Activated gamma-delta T cell (primary cell): Measurements from ENCODE around the gene DRC1.

Experiments used
- DNase-seq: peaks from one replicate; lab custom pipeline; 2025; lab: John Stamatoyannopoulos, UW

Gene DRC1

DNA sequence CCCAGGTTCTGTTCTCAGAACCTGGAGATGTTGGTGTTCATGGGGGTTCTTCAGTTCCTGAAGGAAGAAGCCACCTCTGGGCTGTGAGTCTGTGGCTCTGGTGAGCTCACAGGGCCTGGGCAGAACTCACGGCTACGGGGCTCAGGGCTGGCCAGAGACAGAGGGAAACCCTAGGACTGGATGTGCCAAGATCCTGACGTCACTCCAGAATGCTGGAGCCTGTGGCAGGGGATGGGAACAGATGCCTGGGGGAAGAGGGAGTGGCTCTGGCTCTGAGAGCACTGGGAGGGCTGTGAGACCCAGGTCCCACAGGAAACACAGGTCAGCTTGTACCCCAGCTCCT, 76.2 kb downstream of the DRC1 start, which contains the start of gene OTOF:
OTOF (minus strand) TSS at position 214 of the 343 bp plus-strand sequence.
- DNase-seq: no peak

DNA sequence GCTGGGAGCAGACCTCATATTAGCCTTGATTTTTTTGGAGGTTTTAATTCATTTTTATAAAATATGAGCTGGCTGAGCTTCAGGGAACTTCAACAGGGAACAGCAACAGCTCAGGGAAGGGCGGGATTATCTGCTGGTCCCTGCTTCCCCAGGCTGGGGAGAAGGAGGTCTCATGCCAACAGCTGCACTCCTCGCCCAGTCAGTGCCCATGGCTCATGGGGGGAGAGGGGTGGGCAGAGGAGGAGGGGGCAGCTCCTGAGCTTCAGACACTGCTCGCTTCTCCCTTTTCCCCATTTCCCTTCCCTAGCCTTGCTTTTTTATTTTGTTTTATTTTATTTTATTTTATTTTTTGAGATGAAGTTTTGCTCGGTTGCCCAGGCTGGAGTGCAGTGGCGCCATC, 76.6 kb downstream of the DRC1 start:
- no peak for DNase-seq

DNA sequence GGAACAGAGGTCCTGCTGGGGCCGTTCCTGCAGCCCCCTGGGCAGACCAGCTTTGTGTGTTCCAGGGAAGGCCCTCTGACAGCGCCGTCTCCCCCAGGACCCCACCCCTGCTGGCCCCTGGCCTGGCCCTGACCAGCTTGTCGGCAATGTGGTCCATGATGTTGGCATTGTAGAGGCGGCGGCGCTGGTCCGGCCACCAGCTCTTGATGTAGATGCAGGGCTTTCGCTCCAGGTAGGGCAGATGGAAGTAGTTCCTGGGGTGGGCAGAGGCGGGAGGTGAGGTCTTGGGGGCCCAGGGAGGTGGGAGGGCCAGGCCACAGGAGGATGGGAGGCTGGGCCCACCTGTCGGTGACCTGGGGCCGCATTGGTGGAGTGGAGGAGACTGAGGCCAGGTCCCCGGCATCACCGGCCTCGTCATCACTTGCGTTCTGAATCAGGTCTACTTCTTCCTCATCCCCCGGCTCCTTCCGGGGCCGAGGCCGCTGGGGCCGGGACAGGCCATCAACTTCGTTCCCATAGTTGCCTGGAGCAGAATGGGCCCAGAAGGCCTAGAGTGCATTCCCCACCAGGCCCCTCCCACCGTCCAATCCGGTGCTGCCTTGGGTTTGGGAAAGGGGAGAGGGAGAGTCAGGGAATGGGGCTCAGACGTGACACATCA, 77.5 kb downstream of the DRC1 start:
- DNase-seq: no peak

DNA sequence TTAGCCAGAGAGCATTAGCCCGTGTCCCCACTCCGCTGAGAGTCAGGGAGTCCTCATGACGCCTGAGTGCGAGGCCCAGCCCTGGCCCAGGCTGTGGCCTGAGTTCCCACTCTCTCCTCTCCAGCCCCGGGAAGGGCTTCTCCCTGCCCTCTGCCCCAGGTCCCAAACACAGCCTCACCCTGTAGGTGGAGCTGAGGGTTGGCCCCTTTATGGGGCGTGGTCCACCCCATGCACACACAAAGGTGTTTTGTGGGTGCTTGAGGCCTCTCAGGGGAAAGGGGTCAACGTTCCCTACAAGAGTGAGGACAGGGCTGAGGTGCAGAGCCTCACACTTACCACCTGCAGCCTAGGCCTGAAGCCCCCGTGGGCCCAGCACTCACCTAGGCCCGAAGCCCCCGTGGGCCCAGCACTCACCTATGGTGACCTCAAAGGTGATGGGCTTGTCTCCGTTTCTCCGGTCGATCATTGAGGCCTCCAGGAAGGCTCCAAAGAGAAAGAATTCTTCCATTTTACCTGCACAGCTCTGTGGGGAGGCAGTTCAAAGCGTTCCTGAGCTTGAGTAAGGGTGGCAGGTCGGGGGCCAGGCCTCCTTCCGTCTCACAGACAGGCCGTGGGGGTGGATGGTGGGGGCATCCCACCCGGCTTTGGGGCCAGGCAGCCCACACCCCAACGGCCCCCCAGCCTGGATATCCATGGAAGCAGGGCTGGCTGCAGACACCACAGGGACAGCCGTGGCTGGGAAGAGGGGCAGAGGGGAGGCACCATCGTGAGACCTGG, 78.3 kb downstream of the DRC1 start:
- no peak for DNase-seq

DNA sequence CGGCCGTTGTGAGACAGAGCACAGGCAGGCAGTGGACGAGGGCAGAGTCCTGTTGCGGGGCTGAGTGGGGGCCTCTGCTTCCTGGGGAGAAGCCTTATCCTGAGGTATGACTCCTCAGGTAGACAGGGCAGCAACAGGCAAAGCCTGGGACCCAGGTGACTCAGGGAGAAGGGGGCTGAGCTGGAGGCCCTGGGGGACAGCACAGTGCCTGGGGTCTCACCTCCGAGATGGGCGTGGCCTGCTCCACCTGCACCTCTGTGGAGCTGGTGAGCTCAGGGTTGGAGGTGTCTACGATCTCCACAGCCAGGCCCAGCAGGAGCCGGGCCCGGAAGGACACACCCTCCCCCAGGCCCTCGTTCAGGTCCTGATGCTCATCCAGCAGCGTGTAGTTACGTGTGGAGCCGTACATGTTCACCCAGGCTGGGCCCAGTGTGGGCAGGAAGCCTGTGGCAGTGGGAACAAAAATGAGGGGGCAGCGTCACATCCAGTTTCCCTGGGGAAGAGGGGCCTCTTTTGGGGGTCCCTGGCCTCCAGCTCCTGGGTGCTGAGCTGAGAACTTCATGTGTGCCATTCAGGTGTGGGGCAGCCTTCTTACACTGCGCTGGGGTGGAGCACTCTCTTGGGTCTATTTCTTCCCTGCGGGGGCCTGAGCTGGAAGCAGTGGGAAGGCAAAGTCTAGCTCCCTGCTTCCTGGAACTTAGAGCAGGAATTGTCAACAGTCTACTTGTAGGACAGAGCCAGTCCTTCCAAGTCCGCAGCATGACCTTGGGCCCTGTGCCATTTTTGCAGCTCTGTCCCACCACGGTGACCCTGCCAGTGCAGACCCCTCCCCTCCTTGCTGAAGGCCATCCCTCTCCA, 79.1 kb downstream of the DRC1 start:
- no peak for DNase-seq

DNA sequence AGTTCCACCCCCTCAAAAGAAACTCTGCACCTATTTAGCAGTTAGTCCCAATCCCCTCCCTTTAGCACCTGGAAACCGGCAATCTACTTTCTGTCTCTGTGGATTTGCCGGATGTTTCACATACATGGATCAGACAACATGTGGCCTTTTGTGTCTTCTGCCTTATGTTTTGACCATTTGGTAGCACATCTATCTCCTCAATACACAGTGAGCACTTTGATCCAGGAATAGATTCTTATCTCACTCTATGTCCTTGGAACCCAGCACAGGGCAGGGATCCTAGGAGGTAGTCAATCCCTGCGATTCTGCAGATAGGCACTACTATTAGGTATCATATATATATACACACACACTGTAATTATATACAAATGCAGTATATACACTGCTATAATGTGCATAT, 80.0 kb downstream of the DRC1 start:
- no peak for DNase-seq

DNA sequence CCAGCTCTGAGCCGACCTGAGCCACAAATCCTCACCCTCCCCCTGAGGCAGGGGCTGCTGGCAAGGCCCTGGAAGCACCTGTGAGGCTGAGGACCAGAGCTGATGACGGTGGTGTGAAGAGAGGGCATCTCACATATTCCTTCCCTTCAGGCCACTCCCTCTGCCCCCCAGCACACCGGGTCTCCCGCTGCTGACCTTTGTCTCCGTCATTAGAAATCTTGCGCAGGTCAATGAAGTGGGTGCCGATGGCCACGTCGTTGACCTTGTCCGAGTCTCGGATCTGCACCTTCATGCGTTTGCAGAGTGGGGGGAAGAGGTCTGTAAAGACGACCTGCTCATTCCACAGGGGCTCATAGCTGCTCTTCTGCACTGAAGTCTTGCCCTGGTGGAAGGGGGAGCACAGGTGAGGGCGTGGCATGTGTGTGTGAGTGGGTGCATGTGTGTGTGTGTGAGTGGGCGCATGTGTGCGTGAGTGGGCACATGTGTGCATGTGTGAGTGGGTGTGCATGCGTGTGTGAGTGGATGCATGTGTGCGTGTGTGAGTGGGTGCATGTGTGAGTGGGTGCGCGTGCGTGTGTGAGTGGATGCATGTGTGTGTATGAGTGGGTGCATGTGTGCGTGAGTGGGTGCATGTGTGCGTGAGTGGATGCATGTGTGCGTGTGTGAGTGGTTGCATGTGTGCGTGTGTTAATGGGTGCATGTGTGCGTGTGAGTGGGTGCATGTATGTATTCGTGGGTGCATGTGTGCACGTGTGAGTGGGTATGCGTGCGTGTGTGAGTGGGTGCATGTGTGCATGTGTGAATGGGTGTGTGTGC, 80.7 kb downstream of the DRC1 start:
- no peak for DNase-seq

DNA sequence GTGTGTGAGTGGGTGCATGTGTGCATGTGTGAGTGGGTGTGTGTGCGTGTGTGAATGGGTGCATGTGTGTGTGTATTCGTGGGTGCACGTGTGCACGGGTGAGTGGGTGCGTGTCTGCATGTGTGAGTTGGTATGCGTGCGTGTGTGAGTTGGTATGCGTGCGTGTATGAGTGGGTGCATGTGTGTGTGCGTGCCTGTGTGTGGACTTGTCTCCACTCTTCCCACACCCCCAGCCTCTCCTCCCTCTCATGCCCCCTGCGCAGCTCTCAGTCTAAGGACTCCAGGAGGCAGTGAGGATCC, 81.3 kb downstream of the DRC1 start:
- DNase-seq: no peak

DNA sequence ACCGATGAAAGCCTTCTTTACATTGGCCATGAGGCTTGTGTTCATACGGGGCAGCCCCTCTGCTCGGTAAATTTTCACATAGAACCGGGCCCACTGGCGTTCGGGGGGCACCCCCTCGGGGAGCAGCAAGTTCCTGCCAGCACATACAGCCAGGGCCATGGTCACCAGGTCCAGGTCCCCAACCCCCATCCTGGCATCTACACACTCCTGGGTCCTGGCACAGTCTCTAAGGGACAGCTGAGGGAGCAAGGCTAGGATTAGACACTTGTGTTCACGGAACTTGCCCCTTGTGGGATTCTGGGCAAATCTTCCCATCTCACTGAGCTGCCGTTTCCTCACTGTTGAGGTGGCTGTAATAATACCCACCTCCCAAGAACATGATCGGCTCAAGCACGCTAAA, 81.8 kb downstream of the DRC1 start:
- DNase-seq: no peak

DNA sequence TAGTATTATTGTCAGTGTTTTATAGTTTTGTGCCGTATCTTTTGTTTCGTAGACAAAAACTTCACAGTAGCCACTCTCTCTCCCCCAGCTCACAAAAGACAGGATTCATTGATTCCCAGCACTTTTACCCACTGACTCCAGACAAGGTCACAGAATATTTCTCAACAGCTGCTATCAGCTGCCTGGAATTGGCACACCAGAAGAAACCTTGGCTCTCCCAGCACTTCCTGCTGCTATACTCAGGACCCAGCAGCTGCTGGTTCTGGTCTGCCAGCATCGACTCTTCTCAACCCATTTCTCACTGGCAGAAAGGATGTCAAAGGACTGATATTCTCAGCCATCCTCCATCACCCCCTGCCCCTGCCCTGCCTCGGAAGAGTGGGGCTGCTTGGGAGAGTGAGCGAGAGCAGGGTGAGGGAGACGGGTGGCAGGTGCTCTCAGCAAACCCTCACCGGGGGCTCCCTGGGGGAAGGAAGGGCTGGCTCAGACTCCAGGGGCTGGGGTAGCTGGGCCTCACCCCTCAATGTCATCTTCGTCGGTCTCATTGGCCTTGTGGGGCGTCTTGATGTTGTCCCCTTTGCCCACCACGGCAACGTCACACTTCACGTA, 82.3 kb downstream of the DRC1 start:
- no peak for DNase-seq

DNA sequence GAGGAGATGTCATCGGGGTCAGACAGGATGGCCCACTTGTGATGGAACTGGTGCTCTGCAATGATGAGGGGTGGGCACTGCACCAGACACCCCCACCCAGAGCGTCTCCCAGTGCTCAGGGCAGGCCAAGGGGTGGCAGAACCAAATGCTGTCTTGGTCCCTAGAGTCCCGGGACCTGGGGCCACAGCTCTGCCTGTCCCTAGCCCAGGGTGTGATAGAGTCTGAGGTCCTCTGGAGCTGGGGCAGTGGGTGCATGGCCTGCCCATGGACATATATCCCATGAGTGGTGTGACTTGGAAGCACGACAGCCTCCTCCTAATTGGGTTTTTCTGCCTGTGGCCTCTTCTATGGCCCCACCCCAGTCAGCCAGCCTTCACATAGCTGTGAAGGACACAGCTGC, 82.9 kb downstream of the DRC1 start:
- DNase-seq: no peak

DNA sequence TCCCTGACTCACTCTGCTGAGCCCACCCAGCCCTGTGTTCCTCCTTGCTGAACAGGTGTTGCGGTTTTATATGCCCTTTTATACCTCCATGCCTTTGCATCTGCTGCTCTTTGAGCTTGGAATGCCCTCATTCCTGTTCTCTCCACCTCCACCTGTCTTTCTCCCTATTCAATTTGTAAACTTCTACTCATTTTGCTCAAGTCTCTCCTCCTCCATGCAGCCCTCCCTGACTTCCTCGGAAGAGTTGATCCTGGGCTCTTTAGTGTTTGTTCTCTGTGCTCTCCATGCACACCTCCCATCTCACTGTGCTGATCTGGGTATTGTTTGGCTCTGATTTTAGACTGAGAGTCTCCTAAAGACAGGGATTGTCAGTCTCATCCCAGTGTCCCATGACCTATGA, 83.4 kb downstream of the DRC1 start:
- DNase-seq: no peak

DNA sequence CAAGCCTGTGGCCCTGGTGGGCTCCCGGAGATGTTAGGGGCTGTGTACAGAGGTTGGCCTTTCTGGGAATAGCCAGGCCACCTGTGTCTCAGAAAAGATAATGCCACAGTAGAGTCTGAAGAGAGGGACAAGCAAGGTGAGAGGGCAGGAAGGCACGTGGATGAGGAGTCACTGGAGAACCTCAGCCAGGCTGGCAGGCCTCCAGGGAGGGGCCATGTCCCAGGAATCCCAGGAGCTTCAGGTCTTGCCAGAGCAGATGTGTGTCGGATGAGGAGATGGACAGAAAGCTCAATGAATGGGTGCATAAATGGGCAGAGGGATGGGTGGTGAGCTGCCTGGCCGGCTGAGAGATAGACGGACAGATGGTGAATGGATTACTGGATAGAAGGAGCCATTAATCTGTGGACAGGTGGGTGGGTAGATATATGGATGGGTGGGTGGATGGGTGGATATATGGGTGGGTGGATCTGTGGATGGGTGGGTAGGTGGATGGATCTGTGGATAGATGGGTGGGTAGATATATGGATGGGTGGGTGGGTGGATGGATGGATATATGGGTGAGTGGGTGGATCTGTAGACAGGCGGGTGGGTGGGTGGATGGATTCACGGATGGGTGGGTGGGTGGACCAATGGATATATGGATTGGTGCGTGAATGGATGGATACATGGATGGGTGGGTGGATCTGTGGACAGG, 84.2 kb downstream of the DRC1 start:
- no peak for DNase-seq

DNA sequence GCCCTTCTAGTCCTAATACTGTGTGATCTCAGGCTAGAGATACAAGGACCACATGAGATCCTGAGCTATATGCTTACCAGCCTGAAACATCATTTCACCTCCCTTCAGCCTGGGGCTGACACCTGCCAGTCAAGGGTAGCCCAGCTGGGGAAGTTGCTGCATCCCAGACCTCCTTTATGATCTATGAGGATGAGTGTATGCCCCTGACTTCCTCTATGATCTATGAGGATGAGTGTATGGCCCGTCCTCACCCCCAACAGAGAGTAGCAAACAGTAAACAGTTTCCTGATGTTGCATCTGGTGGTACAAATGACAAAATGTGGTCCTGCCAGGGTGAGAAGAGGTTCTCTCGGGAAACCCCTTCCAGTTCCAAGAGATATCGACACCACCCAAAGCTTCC, 85.1 kb downstream of the DRC1 start:
- DNase-seq: no peak

DNA sequence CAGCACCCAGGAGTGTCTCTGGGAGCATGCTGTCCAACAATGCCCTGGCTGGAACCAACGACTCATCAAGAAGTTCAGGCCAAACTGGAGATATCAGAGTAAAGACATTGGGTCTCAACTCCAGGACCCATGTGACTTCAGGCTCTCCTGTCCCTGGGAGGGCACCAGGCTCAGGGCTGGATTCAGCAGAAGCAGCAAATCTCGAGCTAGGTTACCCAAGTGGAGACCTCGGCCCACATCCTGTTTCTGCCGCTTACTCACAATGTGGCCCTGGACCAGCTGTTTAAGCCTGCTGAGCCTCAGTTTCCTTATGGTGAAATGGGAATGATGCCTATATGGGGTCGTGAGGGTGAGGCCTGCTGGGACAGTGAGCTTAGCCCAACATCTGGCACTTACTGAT, 85.5 kb downstream of the DRC1 start:
- DNase-seq: no peak

DNA sequence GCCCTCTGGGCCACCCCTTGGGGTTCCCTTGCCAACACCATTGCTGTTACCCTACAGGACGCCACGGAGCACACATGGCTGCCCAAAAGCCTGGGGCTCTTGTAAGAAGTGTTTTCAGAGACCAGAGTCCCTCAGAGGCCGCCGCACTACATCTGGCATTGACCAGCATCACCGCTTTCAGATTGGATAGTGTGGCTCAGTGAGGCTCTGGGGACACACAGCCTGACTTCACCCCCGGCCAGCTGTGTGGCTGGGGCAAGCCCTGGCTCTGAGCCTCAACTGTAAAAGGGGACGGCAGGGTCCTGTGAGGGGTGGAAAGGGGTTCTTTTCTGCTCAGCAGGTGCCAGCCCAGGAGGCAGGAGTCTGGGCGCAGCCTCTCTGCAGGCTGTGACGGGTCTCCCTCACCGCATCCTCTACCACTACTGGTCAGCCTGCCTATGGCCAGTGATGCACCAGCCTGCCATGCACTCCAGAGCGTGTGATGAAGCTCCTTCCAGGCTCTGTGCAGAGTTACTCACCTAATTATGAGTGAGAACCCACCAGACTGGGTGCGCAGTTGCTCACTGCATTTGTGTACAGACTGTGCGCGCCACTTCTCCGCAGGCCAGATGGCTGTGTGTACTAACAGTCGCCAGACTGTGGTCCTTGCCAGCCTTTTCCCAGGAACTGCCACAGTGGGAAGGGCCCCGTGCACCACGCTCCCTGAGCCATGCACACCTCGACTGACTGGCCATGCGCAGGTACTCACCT, 86.9 kb downstream of the DRC1 start:
- no peak for DNase-seq

DNA sequence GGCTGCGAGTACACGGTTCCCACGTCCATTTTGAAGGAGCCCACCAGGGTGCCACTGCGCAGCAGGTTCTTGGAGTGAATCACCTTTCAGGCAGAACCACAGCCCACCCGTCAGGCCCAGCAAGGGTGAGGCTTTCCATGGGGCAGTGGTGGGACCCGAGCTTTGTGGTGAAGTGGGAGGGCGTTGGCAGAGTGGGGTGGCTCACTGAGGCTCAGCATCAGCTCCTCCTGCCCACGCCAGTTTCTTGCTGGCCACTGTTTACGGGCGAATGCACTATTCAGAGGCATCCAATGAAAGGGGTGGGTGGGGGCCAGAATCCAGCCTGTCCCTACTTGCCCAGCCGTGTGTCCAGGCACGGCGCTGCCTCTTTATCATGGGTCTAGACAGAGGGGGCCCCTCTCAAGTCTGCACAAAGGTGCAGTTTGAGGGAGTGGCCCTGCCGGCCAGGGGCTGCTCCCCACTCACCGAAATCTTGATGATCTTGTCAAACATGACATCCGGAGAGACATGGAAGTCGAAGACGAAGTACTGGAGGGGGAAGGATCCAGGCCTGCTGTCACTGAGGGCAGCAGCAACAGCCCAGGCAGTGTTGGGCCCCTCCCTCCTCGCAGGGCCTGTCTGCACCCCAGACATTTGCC, 87.6 kb downstream of the DRC1 start:
- no peak for DNase-seq

DNA sequence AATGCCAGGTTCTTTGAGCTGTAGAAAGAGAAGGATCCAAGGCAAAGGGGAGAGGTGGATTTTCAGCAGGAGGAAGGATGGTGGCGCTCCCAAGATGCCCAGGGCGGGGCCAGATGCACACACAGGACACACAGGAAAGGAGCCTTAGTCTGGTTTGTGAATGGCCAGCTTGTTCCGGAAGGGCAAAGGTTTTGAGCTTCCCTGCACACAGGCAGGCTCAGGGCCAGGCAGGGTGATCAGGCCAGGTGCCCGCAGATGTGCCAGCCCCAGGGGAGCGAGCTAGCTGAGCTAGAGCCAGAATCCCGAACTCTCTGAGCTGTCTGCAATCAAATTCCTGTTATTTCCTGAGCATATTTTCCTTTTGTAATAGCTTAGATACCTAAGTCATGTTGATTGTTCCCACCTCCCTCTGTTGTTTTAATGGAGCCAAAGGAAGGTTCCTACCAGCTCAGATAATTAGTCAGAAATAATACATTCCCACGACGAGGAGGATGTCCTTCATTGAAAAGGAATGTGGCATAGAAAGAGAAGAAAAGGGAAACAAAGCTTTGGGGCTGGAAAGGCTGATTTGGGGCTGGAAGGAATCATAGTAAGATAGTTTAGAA, 89.9 kb downstream of the DRC1 start:
- no peak for DNase-seq

DNA sequence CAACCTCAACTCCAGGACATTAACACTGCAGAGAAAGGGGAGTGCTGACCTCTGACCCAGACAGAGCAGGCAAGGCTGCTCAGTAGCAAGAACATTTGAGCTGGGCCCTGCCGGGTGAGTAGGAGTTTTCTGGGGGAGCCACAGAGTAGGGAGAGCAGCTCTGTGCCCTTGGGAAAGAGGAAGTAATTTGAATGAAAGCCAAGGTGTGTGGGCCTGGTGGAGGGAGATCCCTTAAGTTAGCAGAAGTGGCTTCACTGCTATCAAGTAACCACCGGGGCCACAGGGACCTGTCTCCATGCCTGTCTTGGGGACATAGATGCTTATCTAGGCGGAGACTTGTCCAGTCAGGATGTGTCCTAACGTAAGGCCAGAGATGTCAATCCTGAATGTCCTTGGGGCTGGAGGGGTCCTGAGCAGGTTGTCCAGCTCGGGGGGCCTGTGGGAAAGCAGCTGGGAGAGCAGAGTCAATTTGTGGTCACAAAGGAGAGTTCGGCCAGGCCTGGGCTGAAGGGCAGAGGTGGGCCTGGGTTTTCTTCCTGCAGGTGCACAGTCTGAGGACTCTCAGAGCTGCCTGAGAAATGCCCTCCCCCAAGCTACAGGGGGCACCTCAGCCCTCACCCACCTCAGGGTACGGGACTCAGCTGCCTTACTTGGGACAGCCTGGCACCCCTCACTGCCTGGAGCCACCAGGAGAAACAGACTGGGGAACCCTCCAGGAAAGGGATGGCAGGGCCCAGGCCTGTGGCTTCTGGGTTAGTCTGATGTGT, 91.2 kb downstream of the DRC1 start:
- DNase-seq: no peak
